GM21723 (cell line): ENCODE data around the gene MELTF.
A peak's percentile ranks its signal among the peaks of the same experiment; 100 is the strongest.
"Not testable (repeated sequence)": the region's sequence is repeated elsewhere in the genome, so short reads cannot be mapped to it uniquely, and the experiment has no call there.

ENCODE experiments used
- ATAC-seq: cut with Tn5 transposase; IDR thresholded peaks from one replicate; pipeline ENCODE4 v1.9.1; 2021; ENCODE audit warnings: mild to moderate bottlenecking, moderate library complexity; ENCODE audit not compliant: unreplicated experiment

The MELTF gene

DNA sequence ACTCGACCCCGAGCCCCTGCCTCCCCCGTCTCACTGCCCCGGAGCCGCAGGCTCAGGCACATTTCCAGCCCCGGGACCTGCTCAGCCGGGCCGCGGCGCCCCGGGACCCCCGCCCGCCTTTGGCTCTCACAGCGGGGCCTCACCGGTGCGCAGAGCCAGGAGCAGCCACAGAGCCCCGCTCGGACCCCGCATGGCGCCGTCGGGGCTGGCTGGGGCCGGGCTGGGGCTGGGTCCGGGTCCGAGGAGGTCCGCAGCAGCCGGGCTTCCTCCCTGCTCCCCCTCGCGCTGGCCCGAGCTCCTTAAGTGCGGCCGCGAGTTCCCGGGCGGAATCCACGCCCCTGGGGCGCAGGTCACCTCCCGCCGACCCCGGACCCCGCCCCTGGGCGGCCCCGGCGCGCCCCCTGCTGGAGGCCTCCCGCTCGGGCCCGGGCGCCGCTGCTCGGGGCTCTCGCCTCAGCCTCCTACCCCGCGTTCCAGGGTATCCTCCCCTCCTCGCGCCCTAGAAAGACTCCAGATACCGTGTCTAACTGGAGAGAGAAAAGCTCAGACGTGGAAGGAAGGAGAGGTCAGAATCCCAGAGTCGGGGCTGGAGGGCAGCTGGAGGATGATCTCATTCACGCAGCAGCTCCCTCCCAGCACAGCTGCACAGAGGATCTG is at the start of gene MELTF:
TSS of gene MELTF (minus strand) at position 307 of the 657 bp plus-strand sequence. CDS start at position 192, 115 bp downstream.
- ATAC-seq = peak; percentile 80

DNA sequence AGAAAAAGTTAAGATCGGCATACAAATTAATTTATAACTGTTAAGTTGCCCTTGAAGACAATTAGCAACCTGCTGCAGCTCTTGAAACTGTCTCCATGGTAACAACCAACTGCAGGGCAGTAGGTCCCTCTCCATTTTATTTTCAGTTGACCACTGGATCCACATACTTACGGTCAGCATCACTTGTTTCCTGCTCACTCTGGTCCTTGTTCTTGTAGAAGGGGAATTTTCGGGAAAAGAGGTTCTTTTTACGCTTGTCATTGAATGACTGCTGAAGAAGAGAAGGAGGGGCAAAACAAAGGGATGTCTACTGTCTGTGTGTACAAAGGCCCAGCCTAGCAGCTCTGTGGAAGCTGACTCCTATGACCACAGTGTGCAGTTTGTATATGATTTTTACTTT is 46.8 kb upstream of the MELTF start:
- ATAC-seq = no peak

DNA sequence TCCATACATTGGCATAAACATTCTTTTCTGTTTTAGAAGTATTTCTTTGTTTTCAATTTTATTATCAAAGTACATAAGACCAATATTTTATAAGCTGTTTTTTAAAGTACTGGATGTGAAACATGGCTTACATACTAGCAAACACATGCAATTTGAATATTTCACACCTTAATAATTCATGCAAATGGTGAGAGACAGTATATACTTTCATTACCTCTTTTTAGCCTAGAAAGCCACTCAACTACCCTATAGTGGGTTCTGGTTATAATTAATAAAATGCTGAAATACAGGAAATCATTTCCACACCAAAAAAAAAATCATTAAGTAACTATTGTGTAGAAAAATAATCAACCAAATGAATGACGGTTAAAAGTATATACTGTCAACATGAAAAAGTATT is 38.5 kb upstream of the MELTF start:
- ATAC-seq = no peak

DNA sequence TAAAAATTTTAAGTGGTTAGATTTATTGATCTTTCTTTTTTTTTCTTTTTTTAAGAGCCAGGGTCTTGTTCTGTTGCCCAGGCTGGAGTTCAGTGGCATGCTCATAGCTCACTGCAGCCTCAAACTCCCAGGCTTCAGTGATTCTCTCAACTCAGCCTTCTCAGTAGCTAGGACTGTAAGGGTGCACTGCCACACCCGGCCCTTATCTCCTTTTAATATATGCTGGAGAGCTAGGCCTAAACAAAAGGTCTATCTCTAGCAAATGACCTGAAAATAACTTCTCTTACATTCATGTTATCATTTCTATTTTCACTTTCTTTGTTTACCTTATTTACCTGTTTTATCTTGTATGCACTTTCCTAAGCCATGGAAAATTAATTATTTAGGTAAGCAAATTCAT is 35.2 kb upstream of the MELTF start:
- no peak for ATAC-seq

DNA sequence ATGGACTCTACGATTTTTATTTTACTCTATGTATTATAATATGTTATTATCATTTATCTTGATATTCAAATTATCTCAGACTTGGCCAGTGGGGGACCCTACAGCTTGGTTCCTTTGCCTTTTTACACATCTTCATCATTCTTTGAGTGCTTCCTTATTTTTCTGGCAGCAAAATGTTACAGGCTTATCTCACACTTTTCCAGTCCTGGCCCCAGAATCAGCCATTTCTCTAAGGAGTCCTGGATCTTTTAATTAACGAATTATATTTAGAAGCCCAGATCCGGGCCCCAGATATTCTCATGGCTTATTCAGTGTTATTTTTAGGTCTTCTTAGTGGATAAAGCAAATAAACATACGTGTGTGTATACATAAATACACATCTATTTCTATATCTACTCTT is 32.8 kb upstream of the MELTF start:
- no peak for ATAC-seq

DNA sequence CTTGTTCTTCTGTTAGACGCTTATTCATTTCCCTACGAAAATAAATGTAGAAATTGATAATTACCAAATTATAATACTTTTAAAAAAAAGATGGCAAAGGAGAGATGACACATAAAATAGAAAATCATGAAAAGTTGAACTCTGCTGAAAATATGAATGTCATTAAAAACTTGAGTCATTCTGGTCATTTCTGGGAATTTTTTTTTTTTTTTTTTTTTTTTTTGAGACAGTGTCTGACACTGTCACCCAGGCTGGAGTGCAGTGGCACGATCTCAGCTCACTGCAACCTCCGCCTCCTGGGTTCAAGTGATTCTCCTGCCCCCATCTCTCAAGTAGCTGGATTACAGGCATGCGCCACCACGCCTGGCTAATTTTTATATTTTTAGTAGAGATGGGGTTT is 22.0 kb upstream of the MELTF start:
- ATAC-seq = not testable (repeated sequence)

DNA sequence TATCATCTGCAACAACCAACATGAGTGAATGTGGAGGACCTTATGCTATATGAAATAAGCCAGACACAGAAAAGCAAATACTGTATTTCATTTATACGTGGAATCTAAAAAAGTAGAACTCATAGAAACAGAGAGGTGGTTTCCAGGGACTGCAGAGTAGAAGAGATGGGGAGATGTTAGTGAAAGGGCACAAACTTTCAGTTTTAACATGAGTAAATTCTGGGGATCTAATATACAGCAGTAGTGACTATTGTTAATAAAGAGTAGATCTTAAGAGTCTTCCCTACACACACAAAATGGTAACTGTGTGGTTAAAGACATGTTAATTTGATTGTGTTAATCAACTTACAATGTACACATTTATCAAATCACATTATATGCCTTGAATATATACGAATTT is 20.9 kb upstream of the MELTF start:
- ATAC-seq = peak; percentile 57

DNA sequence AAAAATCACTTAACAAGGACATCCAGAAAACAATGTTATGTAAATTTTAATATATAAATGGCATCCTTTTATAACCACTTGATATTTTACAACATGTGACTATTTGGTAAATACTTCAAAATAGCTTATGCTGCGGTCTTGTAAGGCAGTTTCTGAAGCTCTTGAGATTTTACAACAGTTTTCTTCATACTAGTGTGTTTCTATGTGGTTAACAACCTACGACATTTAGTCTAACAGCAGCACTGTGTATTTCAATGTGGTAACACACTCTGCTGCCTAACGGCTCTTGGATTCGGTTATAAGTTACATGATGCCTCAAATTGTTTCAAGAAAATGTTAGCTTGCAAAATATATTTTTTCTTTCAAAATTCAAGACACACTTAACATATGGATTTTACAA is 12.9 kb upstream of the MELTF start:
- no peak for ATAC-seq

DNA sequence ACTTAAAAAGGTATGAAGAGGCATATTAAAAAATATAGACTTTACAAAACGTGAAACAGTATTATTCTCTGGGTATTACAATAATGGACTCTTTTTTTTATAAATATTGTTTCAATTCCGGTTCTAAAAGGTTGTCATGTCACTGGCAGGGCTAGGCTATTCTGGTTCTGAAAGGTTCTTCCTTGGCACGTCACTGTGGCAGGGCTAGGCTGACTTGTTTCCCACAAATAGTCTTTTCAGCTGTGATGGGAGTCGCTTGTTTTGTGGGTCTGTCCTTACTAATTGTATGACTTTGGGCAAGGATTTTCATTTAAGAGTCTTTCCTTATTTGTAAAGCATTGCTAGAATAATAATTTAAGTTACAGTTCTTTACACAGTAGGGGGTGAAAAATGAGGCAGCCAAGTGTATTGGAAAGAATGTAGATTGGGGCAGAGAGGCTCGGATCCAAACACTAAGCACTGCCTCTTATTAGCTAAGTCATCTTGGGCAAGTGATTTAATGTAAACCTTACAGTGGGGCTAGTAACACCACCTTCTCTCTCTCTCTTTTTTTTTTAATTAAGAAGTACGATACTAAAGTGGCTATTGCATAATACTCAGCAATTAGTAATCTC is 12.4 kb upstream of the MELTF start:
- ATAC-seq = no peak

DNA sequence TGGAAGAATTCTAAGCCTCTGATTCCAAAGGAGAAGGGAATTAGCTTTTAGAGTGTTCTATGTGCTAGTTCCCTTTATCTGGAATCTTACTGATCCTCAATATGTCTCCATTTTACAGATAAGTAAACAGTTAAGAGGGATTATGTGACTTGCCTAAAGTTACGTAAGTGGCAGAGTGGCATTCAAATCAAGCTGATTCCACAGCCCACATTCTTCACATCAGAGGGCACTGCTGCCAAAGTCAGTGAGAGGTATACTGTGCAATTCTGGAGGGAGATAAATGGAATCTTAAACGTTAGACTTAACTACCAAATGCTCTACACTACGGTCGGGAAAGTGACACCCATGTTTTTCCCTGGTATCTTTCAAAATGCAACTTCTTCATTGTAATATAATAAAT is 11.0 kb upstream of the MELTF start:
- ATAC-seq = no peak

DNA sequence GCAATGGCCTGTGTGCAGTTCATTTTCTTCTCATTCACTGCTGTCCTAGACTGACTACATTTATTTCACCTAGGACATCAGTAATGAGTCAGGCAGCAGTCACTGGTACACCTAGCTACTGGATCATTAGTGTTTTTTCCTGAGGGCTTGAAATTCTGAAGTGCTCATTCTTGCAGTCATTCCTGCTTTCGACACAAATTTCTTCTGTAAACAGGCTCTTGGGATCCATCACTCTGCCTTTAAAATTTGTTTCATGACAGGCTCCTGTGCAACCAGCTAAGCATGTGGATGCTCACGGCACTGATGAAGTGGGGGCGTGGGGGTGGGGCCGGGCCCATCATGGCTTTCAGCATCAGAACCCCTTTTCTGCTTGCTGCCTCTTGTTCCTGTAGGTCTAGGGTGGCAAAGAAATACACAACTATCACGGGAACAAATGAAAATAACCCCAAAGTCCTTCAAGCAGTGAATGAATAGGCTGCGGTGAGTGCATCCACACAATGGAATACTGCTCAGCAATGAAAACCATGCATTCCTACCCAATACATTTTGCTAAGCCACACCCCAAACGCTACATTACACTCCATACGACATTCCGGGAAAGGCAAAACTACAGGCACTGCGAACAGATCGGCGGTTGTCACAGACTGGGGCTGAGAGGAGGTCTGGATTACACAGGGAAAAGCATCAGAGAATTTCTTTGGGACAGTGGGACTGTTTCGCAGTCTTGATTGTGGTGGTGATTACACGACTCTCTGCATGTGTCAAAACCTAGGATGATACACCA is 9.3 kb upstream of the MELTF start:
- no peak for ATAC-seq

DNA sequence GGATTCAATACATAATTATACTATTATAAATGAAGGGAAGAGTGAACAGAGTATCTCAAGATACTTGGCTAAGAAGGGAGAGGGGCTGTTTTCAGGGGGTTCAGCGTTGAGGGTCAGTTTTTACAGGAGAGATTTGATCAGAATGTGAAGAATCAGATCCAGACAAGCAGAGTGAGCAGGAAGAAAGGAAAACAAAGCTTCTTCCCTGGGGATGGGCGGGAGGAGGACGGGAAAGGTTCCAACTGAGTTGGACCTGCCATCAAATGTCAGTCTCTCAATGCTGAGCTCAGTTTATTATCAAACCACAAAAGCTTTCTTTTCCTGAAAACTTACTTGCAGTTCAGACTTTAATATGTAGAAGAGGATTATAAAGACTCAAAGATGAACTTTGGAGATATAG is 6.0 kb upstream of the MELTF start:
- ATAC-seq = no peak

DNA sequence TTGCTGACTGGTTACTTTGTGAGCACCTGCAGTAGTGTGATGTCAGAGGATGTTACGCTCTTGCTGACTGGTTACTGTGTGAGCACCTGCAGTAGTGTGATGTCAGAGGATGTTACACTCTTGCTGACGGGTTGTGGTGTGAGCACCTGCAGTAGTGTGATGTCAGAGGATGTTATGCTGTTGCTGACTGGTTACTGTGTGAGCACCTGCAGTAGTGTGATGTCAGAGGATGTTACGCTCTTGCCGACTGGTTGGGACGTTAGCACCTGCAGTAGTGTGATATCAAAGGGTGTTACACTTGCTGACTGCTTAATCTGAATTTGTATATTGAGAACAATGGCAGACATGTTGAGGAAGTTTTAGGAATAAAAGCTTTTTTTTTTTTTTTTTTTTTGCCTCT is 5.2 kb upstream of the MELTF start:
- not testable (repeated sequence) for ATAC-seq

DNA sequence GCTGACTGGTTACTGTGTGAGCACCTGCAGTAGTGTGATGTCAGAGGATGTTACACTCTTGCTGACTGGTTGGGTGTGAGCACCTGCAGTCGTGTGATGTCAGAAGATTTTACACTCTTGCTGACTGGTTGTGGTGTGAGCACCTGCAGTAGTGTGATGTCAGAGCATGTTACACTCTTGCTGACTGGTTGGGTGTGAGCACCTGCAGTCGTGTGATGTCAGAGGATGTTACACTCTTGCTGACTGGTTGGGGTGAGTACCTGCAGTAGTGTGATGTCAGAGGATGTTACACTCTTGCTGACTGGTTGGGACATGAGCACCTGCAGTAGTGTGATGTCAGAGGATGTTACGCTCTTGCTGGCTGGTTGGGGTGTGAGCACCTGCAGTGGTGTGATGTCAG is 4.1 kb upstream of the MELTF start:
- ATAC-seq = not testable (repeated sequence)

DNA sequence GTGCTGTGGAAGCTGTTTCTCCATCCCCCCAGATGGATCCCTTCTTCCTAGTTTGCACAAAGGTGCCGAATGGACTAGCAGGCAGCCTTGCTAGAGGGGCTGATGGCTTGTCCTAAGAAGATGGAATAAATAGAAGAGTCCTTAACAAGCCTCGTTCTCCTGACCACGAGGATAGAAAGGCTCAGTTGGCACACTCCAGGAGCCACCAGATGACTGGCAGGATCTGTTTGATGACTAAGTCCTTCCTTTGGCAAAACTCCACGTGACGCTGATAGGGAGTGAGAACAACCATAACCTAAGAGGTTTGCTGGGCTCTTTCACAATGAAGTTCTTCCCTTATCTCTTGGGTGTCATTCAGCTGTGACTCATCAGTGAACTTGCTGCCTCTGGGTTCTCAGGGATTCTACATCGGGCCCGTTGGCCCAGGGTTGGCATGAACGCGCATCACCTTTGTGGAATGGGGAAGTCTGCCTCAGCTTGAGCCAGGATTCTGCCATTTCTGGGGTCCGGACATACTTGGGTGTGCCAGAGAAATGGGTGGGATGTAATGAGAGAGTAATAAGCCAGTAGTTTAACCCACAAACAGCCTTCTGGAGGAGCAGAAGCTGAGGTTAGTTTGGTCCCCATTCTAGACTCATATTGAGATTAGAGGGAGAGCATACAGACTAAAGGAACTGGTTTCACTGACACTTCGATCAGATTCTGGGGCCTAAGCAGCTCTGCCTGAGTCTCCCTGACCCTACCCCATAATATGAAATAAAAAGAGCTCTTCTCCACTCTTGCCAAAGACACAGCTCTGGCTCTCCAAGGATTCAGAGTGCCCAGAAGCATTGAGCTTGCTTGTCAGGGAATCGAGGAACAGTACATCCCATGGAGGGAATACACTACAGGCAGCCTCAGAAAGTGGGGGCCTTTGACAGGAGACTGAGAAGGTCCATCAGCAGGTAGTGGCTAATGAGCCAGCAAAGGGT is 2.0 kb upstream of the MELTF start:
- ATAC-seq = no peak

DNA sequence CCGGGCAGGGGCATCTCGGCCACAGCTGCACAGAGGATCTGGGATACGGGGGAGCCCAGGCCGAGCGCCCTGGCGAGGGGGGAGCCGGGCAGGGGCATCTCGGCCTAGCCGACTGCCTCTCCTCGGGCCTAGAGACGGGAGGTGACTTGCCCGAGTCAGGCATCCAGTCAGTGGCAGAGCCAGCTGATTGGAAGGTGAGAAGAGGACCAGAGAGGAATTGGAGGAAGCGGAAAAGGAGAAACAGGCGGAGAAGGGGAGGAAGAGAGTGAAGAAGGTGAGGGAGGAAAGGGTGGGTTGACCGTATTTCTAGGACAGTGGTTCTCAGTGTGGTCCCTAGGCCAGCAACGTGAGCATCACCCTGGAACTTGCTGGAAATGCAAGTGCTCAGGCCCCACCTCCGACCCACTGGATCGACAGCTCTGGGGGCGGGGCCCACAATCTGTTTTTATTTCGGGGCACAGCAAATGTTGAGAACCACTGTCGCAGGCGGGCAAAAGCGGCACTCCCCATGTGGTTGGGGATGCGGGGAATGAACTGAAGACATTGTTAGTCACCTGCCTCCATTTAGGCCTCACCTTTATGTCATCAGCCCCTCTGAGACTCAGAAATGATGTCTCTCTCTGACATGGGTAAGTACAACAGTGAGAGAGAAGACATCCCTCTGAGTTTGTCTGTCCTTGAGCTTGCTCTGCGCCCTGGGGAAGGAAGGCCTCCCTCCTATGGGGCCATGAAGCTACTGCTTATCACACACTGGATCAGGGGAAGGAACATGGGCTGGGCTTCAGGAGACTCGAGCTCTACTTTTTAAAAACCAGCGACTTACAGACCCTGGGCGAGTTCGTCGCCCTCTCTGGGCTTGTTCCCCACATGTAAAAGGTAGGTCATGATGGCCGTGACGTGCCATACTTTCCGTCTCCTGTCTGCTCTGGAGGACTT is 1.0 kb upstream of the MELTF start:
- ATAC-seq = no peak

DNA sequence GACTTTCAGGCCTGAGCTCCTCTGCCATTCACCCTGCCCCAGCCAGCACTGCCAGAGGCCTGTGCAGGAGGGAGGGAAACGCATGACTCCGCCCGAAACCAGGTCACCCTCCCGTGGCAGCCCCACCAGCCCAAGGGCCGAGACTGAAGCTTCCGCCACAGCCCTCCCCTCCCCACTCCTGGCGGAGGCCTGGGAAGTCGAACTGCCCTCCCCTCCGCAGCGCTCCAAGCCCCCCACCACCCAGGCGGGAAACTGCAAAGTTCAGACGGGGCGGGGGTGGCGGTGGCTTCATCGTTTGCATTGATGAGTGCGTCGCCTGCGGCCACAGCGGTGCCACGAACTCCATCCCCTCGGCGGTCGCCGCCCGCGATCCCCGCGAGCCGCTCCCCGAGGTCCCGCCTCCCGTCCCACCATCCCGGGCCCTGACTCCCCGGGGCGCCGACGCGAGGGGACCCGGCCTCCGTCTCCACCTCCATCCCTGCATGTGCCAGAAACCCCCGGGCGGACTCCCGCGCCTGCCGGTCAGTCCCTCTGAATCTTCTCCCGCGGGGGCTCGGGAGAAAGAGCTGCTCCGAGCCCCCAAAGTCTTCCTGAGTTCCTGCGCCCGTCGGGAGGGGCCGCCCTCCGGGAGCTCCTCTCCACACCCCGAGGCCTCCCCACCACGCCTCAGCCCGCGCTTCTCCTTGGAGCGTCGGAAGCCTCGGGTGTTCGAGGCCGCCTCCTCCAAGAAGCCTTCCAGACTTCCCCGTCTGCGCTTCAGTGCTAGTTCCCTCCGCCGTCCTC is 698 bp downstream of the MELTF start:
- ATAC-seq = peak; percentile 20

DNA sequence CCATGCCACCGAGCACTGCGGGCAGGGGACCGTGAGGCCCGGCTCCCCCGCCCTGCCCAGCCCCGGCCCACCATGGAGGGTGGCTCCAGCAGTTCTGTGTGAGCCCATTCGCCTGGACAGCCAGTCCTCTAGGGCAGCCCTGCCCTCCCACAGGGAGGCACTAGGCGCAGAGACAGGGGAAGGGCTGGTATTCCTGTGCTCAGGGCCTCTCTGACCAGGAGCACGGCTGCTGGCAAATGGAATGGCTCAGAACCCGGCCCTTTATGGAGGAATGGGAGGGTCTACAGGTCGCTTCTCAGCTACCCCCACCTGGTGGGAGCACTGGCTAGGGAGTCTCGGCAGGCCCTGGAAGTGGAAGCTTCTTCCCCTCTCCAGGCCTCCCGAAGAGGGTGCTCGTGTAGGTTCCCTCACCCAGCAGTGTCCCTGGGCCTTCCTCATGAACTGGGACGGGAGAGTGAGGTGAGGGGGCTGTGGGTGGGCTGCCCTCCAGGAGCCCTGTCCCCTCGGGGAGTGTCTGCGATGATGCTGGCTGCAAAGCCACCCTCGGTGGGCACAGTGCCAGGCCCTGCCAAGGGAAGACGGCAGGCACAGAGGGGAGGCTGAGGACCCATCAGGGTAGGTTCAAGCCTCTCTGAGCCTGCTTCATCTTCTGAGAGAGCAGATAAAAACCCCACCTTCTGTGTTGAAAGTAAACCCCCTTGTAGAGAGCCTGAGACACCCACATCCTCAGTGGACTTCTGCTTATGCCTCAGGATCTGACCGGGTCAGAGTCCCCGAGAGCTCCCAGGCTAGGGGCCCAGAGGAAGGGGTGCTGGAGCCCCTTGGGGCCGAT is 1.5 kb downstream of the MELTF start:
- no peak for ATAC-seq
